ENCODE data around the gene DISC1. TPM values are rescaled to one million over a fixed set of nuclear protein-coding genes. Genes with fewer than 3 reads are reported as not detected.

DISC1 gene
- total RNA-seq, 2 donors from 2014 or later, result 8.0 to 9.4 TPM

DNA sequence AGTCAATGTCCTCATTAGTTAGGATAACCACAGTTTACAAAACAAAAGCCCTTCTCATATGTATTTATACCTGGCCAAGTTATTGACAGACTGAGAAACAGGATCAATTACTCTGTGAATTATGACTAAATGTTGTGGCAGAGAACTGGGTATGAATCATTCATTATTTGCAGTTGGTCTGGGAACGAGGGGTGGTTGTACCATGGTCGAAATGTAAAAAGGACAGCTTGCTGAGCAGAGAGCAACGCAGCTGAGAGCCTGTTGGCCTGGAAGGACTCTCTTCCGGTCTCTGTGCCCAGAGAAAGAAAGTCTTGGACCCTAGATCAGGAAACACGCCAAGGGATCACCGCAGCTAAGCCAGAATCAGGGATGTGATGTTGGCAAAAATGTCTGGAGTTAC is 169.6 kb downstream of the DISC1 start:
- H3K36me3 Mint-ChIP-seq (ENCODE audit: low read depth), result peaks cover 10% of the 10 kb centered on the region
- no peak overlapping the region for H3K9ac ChIP-seq (ENCODE audit: extremely low read depth, low read length, poor library complexity, severe bottlenecking)
- WGBS, 2 experiments (ENCODE audit: insufficient coverage in 1 of 2, insufficient read length in 1 of 2), result 93 to 96% methylated on average over 5 to 6 of the region's 6 CpGs
- no peak overlapping the region for H3K27ac Mint-ChIP-seq
- peaks cover 10% of the 10 kb centered on the region for H3K9me3 Mint-ChIP-seq
- H3K4me3 Mint-ChIP-seq, result no peak overlapping the region
- H3K9me3 ChIP-seq (ENCODE audit: control insufficient read depth, low read length), result no peaks in the 10 kb centered on the region
- H3K27me3 Mint-ChIP-seq (ENCODE audit: insufficient read depth), result no peaks in the 10 kb centered on the region
- no peaks in the 10 kb centered on the region for H3K4me1 ChIP-seq (ENCODE audit: control insufficient read depth, insufficient read depth, low read length)
- H3K27ac ChIP-seq (ENCODE audit: low read depth, low read length), result no peak overlapping the region
- TF ChIP-seq, protein P1, sequence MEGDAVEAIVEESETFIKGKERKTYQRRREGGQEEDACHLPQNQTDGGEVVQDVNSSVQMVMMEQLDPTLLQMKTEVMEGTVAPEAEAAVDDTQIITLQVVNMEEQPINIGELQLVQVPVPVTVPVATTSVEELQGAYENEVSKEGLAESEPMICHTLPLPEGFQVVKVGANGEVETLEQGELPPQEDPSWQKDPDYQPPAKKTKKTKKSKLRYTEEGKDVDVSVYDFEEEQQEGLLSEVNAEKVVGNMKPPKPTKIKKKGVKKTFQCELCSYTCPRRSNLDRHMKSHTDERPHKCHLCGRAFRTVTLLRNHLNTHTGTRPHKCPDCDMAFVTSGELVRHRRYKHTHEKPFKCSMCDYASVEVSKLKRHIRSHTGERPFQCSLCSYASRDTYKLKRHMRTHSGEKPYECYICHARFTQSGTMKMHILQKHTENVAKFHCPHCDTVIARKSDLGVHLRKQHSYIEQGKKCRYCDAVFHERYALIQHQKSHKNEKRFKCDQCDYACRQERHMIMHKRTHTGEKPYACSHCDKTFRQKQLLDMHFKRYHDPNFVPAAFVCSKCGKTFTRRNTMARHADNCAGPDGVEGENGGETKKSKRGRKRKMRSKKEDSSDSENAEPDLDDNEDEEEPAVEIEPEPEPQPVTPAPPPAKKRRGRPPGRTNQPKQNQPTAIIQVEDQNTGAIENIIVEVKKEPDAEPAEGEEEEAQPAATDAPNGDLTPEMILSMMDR (conservative IDR thresholded peaks at IDR 0.05), result no peak
- H3K4me1 Mint-ChIP-seq, result peaks cover 2% of the 10 kb centered on the region
- H3K4me3 ChIP-seq (ENCODE audit: low read length), result no peak overlapping the region
- no peaks in the 10 kb centered on the region for H3K36me3 ChIP-seq (ENCODE audit: control insufficient read depth, insufficient read depth, low read length)
- DNase-seq, result no peak
- no peaks in the 10 kb centered on the region for H3K27me3 ChIP-seq (ENCODE audit: control insufficient read depth, insufficient read depth, low read length, poor library complexity, severe bottlenecking)

DNA sequence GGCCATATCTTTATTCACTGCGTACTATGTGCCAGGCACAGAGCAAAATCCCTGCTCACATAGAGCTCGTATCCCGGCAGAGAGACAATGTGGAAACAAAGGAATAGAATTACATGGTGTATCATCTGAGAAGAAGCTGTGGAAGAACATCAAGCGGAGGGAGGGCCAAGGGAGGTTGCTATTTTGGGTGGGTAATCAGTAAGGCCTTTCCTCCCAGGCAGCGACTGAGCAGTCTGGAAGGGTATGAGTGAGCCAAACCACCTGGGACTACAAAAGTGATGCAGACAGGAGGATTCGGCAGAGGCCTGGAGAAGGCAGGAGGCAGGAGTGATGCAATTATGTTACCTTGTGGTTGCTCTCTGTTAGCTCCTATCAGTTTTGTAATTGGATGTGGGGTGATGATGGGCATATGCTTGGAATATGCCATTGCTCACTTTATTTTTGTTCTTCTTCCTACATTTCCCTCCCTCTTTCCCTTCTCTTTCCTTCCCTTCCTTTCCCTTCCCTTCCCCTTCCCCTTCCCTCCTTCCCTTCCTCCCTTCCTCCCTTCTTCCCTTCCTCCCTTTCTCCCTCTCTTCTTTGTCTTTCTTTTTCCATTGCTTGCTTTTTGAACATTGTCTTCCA is 172.9 kb downstream of the DISC1 start:
- H3K9ac ChIP-seq (ENCODE audit: extremely low read depth, low read length, poor library complexity, severe bottlenecking), result no peak overlapping the region
- WGBS, 2 experiments (ENCODE audit: insufficient coverage in 1 of 2, insufficient read length in 1 of 2), result 77 to 92% methylated on average over 5 to 6 of the region's 6 CpGs
- H3K9me3 ChIP-seq (ENCODE audit: control insufficient read depth, low read length), result no peaks in the 10 kb centered on the region
- H3K4me3 Mint-ChIP-seq, result no peak overlapping the region
- H3K4me1 ChIP-seq (ENCODE audit: control insufficient read depth, insufficient read depth, low read length), result no peaks in the 10 kb centered on the region
- no peaks in the 10 kb centered on the region for H3K27me3 Mint-ChIP-seq (ENCODE audit: insufficient read depth)
- H3K9me3 Mint-ChIP-seq, result peaks cover 12% of the 10 kb centered on the region
- no peaks in the 10 kb centered on the region for H3K36me3 ChIP-seq (ENCODE audit: control insufficient read depth, insufficient read depth, low read length)
- H3K4me3 ChIP-seq (ENCODE audit: low read length), result no peak overlapping the region
- H3K4me1 Mint-ChIP-seq, result no peaks in the 10 kb centered on the region
- no peak for DNase-seq
- peaks cover 26% of the 10 kb centered on the region for H3K36me3 Mint-ChIP-seq (ENCODE audit: low read depth)
- no peak overlapping the region for H3K27ac ChIP-seq (ENCODE audit: low read depth, low read length)
- H3K27ac Mint-ChIP-seq, result no peak overlapping the region
- H3K27me3 ChIP-seq (ENCODE audit: control insufficient read depth, insufficient read depth, low read length, poor library complexity, severe bottlenecking), result no peaks in the 10 kb centered on the region
- TF ChIP-seq, protein P1 (conservative IDR thresholded peaks at IDR 0.05), result no peak

DNA sequence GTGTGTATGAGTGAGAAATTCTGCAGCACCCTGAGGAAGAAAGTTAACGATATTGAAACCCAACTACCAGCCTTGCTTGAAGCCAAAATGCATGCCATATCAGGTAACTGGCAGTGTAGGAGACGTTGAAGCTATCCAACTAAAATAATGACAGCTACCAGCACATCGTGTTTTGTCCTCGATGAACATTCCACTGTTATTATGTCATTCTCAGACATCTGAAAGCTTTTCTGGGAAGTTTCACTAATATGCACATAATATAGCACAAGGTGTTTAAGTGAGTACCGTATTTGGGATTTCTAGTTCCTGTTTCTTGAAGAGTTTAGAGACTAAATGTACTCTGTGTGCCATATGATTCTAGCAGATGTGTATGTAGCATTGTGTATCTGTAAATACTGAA is 173.5 kb downstream of the DISC1 start:
- no peaks in the 10 kb centered on the region for H3K4me1 Mint-ChIP-seq
- WGBS, 2 experiments (ENCODE audit: insufficient coverage in 1 of 2, insufficient read length in 1 of 2), result 93 to 98% methylated on average over 4 to 5 of the region's 5 CpGs
- Histone ChIP-seq H3K27me3 (ENCODE audit: control insufficient read depth, insufficient read depth, low read length, poor library complexity, severe bottlenecking) (no peaks in the 10 kb centered on the region), H3K4me1 (ENCODE audit: control insufficient read depth, insufficient read depth, low read length) (no peaks in the 10 kb centered on the region), H3K36me3 (ENCODE audit: control insufficient read depth, insufficient read depth, low read length) (no peaks in the 10 kb centered on the region), H3K27ac (ENCODE audit: low read depth, low read length) (no peak overlapping the region), H3K9me3 (ENCODE audit: control insufficient read depth, low read length) (no peaks in the 10 kb centered on the region), H3K9ac (ENCODE audit: extremely low read depth, low read length, poor library complexity, severe bottlenecking) (no peak overlapping the region), H3K4me3 (ENCODE audit: low read length) (no peak overlapping the region)
- DNase-seq, result no peak
- H3K36me3 Mint-ChIP-seq (ENCODE audit: low read depth), result peaks cover 26% of the 10 kb centered on the region
- no peaks in the 10 kb centered on the region for H3K27me3 Mint-ChIP-seq (ENCODE audit: insufficient read depth)
- no peak overlapping the region for H3K27ac Mint-ChIP-seq
- no peak overlapping the region for H3K4me3 Mint-ChIP-seq
- peaks cover 12% of the 10 kb centered on the region for H3K9me3 Mint-ChIP-seq
- TF ChIP-seq, protein P1 (conservative IDR thresholded peaks at IDR 0.05), result no peak
